Caki2 (cell line): ENCODE measurements around the gene TEX36. TPM values are rescaled to one million over a fixed set of nuclear protein-coding genes. Genes with fewer than 3 reads are reported as not detected.

Experiments used
- DNase-seq: peaks from one replicate; pipeline ENCODE4 v3.0.0-alpha.2; 2015; ENCODE audit warnings: low read depth
- in situ Hi-C: cut with HindIII; loops from 2 replicates; pipeline ENCODE4 v1.10.0; 2016; ENCODE audit warnings: low sequenced_read_pairs, low pct_unique_long_range_greater_than_20kb, mixed read lengths
- total RNA-seq: library from RNA; depleted of rRNA; stranded (reverse); fragments of >200 nt; shearing (Covaris generic); gene quantifications from 2 replicates; pipeline ENCODE4 v1.2.3, GENCODE V29; 2014; ENCODE audit warnings: low replicate concordance; rRNA removed

Gene TEX36
- total RNA-seq, 1 experiment from 2014 or later, result not detected

GRCh38 chr10:125609859-125610258 lies 73.1 kb downstream of the TEX36 start:
- in situ Hi-C loops, result no loop called here

GRCh38 chr10:125608474-125608873 lies 74.5 kb downstream of the TEX36 start:
- DNase-seq, result no peak

More at GRCh38 chr10:125609859-125610258, 73.1 kb downstream of the TEX36 start:
- no peak for DNase-seq

GRCh38 chr10:125607689-125608290 lies 75.2 kb downstream of the TEX36 start:
- no peak for DNase-seq
- in situ Hi-C loops, result no loop called here

More at GRCh38 chr10:125608474-125608873, 74.5 kb downstream of the TEX36 start:
- in situ Hi-C loops, result no loop called here

DNA sequence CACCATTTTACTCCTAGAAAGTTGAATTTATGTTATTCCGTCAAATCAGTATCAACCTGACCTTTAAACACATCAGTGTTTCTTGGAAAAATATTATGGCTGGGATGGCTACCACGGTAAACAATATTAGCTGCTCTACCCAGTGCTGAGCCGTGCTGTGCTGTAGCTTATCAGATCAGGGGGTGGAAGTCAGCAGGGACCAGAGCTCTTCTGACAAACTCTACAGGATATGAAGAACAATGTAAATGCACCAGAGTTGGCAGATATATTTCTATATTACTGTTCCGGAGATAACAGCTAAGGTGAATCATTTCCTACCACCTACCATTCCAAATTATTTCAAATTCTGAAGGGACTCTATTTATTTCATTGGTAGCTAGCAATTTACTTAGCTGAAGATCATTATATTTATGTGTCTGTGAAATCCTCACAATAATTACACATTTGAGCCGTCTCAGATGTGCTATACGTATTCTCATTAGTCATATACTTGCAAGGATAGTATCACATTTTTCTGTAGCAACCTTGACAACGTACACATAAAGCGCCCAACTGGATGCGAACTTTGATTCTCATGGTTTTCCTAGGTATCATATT lies 76.5 kb downstream of the TEX36 start:
- DNase-seq, result no peak
- in situ Hi-C loops, result no loop called here

Other genes starting within 250 kb of the TEX36 start
- 11.0 and 11.6 TPM in 2 replicates for gene EDRF1, start 36.5 kb upstream of the TEX36 start, total RNA-seq
- not detected in 2 replicates for gene MMP21, start 92.7 kb upstream of the TEX36 start, total RNA-seq
- gene UROS, start 140.1 kb upstream of the TEX36 start, total RNA-seq, result 78.1 and 118 TPM in 2 replicates
- gene BCCIP, start 140.4 kb upstream of the TEX36 start, total RNA-seq, result 52.0 and 71.8 TPM in 2 replicates
- 45.3 and 48.9 TPM in 2 replicates for gene DHX32, start 198.1 kb upstream of the TEX36 start, total RNA-seq
- gene FANK1, start 213.4 kb upstream of the TEX36 start, total RNA-seq, result 6.8 and 8.5 TPM in 2 replicates